GM19395 (cell line): ENCODE results near the gene TIMP3.

Source experiments
- ATAC-seq: cut with Tn5 transposase; IDR thresholded peaks from one replicate; pipeline ENCODE4 v1.9.1; 2021; ENCODE audit warnings: mild to moderate bottlenecking, moderate library complexity; ENCODE audit not compliant: unreplicated experiment

TIMP3 gene

DNA sequence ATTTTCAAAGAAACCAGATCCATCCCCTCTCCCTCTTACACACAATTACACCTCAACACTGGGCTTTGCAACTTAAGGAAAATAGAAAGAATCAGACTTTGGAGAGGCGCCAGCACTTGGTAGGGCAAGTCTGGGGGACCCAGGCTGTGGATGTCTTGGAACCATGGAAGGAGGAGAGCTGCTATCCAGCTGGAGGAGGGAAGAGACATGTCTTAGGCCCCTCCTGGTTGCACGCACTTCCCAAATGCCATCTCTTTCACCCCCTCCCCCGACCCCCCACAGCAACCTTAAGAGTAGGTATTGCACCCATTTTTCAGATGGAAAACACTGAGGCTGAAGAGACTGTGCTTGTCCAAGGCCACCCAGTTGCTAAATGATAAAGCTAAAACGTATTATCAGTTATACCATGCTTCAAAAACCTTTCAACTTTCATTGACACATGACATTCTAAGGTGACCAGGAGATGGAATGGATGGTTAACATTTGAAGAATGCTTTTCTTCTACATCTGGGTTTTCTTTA, 3.9 kb downstream of the TIMP3 start:
- no peak for ATAC-seq

DNA sequence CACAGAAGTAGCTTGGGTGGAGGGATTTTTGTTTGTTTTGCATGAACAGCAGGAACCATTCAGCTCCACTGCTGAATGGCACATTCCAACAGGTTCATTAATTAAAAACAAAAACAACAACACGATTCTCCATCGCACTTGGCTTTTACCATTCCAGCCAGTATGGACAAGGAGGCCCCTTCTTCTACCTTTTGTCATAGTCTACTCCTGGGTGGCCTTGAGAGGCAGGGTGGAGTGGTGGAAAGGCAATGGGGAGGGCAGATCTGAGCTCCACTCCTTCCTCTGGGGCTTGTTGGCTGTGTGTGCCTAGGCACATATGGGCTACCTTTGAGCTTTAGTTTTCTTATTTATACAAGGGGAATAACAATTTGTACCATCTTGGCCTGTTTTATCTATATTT, 4.8 kb downstream of the TIMP3 start:
- no peak for ATAC-seq

DNA sequence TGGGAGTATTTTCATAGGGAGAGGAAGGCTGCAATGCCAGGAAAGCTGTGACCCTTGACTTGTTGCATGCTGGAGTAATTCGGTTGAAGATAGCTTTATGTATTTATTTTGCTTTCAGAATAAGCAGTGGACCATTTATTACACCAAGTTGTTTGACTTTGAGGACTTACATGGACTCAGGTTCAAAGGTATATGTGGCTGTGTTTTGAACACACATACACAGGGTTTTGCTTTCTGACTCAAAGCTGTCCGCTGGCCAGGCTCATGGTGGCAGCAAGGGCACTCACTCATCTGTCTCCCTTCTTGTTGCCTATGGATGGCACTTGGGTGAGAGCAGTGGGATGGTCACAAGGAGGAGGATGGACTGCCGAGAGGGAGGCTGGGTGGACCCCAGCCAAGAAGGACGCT, 6.5 kb downstream of the TIMP3 start:
- ATAC-seq = no peak

DNA sequence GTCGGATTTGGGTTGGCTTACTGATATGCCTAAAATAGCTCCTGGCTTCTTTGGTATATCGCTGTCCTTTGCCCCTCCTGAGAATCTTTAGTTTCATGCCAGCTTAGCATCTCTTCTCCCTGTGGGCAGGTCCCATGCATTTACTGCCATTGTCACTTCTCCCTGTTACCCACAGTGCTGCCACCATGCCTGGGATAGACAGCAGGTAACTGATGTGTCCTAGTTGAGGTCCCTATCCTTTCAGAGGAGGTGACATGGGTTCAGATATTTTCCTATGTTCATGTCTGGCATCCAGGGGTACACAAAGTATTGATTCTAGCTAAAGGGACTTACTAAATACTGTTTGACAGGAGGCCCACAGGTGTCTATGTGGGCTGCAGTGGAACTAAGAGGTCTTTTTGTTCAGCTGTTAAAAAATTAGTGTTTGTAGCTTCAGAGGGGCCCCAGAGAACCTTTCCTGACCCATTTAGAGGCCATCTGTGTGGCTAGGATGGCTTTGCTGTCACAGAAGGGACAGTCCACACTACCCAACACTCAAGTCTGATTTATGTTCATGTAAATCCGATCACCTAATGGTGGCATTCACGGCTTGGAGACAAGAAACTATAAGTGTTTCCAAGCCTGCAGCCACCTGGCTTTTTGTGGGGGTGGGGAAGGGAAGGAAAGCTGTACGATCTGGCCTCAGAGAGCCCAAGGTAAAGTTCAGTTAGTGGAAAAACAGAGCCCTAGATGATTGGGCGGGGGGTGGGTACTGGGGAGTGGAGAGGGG, 8.5 kb downstream of the TIMP3 start:
- ATAC-seq = no peak

DNA sequence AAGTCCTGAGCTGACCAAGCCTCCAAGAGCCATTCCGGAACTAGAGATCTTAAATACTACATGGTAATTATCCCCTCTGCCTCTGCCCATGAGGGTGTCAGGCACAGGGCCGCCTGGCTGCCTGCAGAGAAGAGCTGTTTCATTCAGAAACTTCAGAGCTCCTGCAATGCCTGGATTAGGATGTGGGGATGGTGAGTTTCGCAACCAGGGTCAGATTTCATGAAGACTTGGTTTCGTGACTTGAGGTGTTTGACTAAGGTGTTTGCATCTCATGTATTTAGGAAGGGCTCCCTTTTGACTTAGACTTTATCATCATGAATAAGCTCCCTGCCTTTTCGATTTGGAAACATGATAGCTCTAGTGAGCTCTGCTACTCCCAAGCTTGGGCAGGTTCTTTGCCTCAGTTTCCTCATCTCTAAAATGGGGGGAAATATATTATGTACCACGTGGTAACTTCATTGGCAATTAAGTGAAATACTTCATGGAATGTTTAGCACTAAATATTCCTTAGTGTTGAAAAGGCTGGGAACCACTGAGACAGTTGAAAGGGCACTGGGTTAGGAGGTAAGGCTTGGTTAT, 9.1 kb downstream of the TIMP3 start:
- ATAC-seq = no peak

DNA sequence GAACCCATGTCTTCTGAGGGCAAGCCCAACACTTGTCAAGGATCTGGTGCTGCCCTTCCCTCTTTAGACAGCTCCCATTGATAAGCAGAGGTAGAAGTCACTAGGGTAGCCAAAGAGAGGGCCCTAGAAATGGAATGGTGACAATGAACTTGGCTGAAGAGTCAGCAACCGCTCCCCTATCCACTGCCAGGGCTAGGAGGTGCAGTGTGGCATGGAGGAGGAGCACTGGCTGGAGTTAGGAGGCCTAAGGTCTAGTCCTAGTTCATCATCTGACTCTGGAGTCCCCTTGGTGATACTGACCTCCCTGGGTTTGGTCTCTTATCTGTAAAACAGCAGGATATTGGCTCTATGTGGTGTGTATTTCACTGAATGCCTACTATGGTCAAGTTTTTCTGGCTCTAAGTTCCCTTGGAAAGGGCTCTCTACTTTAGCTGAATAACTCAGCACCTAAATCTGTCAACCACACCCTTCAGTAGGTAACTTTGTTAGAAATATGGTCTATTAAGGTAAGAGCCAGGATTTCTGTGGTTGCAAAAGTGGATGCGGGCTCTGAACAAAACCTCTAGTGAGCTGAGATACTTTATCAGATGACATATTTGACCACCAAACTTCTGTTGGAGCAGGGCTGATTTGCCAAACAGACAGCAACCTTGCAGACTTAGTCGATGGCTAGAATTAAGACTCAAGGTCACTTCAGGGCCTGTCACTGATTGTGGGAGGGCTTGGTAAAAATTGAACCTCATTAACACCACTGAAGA, 10.5 kb downstream of the TIMP3 start:
- ATAC-seq = no peak

DNA sequence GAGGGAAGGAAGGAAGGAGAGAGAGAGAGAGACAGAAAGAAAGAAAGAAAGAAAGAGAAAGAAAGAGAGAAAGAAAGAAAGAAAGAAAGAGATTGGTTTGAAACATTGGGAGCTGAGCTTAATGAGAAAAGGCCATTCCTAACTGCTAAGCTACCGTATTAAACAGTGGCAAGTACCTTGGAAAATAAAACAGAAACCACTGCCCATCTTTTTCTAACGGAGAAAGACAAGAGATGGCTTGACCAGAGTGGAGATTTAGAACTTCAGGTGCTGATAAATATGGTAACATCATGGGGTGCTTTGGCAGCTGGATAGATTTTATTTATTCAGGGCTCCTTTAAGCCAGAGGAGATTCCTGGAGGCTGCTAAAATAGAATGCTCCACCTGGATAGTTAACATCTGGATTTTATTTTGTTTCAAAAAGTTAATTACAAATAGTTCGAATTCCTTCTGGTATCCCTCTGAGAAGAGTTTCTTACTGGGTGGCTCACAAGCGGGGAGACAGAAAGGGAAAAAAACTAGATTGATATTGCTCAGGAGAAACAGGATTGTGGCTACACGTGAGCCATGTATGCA, 12.9 kb downstream of the TIMP3 start:
- ATAC-seq = no peak

DNA sequence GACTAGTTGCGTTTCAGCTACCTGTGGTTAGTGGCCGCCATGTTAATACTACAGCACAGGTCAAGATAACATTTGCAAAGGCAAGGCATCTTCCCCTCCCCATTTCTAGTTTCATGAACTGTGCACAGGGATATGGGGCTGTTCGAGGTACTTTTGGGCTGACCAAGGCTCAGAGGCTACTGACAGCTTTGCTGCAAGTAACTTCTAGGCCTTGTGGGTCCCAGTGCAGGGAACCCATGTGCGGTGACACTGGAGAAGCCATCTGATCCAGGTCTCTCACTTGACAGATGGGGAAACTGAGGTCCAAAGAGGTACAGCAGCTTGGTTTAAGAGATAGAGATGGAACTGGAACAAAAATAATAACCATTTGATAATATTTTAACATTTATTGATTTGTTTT, 13.6 kb downstream of the TIMP3 start:
- ATAC-seq = no peak

DNA sequence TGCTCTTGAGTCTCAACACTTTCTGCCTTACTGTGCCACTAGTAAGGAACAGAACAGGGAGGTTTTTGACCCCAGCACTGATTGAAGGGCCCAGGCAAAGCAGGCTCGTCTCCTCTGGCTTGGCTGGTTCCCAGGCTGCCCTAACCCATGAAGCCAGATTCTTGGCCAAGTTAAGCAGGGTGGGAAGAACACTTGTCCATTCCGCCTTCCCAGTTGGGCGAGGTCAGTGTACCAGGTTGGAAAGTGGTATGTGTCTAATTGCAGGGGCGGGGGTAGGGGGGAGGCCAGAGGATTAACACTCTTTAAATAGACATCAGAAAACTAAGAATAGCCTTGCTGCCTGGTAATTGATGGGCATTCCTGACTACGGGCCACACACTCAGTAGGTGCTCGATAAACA, 14.4 kb downstream of the TIMP3 start:
- ATAC-seq = no peak

DNA sequence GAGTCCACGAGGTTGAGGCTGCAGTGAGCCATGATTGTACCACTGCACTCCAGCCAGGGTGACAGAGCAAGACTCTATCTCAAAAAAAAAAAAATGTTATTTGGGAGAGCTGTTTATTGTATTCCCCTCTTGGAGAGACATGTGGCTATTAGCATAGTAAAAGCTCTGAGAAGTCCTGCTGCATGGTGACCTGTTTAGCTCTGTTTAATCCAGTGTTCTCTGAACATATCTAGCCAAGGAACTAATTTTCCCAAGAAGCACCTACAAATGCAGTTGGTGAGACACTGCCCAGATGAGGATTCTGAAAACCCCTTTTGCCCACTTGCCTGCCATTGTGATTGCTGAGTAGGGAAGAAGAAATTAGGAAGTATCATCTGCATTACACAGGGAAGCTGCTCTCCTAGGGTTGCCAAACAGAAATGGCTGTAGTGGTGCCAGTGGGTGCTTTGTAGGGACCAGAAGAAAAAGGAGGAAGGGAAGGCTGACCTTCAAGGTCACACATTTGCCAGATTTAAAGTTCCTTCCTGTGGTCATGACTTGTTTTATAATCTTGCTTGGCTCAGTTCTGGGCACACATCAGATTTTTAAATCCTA, 15.7 kb downstream of the TIMP3 start:
- ATAC-seq = no peak

DNA sequence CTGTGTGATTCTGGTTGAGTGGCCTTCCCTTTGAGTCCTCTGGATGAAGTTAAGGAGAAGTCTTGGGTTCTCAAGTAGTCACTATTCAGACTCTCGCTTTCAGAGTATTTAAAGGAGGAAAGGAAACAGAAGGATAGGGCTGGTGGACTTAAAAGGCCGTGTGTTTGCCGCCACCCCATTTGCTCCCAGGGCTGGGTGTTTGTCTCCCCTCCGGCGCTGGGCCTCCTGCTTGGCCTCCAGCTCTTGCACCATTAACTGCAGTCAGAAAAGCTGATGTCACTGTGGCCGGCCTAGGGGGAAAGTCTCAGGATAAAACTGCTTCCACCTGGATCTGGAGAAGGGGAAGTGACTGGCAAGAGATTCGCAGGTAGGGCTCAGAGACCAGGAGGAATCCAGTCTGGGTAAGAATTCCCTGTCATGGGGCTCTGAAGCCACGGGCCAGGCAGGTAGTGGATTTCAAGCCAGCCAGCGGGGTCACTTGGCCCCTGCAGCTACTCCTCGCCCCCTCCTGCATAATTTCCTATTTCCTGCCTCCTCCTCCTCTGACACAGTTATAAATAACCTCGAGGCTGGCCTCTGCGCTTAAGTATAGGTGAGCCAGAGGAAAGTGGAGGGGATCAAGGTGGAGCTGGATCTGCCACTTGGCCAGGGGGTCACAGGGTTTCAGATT, 17.1 kb downstream of the TIMP3 start:
- no peak for ATAC-seq

DNA sequence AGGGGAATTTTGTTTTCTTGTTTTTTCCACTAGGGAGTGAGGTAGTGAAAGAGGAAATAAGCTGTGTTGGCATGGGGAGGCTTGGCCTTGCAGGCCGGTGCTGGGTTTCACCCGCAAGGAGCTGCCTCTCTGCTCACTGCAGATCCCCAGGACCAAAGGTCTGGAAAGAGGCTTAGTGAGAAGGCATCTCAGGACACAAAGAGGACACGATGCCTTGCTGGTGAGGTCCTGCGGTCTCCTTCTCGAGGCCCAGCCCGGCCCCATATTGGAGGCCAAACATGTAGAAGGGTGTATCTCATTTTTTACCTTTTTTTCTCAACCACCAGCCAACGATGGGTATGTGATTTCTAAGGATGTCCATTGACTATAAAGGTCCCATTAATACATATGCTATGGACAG, 17.6 kb downstream of the TIMP3 start:
- ATAC-seq = no peak

DNA sequence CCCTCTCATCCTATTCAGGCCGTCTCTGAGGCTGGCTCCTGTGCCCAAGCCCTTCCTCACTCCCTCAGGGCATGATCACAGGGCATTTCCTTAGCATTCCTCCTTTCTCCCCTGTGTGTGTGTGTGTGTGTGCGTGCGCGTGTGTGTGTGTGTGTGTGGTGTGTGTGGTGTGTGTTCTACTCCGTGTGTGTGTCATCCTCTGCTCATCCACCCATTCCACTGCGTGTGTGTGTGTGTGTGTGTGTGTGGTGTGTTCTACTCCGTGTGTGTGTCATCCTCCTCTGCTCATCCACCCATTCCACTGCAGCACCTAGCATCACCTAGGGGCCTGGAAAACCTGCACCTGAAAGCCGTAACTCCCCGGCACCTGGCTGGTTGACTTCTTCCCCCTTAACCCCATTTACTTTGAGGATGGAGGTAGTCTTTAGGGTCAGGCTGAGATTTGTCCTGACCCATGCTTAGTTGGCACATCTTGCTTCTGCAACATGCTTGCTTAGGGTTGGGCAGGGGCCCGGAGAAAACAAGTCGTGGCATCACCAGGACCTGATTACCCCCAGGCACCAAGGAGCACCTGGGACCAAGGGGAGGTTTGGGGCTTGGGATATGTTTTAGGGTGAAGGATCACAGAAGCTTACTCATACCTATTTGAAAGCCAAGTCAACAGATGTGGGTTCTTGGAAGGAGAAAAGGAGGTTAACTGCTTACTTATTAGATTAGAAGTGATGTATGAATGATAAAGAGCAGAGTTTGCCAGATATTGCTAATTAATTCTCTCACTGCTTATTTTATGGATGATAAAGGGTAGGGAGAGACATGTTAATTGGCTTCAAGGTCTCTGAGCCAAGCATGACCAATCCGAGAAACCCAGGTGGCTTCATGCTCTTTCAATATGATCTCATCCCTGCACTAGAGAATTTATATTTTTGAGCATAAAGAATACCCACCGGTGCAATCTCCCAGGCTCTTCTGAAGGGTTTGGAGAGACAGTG, 18.9 kb downstream of the TIMP3 start:
- no peak for ATAC-seq

DNA sequence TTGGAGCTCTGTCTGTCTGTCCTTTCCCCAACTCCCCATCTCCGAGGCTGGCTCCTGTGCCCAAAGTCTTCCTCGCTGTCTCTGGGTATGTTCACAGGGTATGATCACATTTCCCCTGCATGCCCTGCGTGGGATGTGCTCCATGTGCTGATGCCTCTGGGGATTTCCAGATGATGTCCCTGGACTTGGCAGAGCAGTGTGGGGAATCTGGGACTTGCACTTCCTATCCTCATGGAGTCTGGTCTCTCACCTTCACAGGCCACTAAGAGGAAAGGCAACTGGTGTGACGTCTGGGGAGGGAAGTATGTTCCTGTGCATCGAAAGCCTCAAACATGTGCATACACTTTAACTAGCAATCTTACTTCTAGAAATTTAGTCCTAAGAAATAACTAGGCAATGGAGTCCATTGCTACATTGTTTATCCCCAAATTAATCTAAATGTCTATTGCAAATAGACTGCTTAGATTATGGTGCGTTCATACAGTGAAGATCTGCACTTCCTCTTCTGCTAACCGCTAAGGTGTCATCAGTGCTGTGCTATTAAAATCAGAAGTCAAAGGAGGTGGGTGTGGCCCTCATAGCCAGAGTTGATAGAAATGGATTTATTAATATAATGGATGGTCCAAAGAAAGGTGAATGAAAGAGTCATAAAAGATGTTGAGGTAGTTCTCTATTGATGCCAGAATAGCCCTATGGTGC, 20.8 kb downstream of the TIMP3 start:
- ATAC-seq = no peak

DNA sequence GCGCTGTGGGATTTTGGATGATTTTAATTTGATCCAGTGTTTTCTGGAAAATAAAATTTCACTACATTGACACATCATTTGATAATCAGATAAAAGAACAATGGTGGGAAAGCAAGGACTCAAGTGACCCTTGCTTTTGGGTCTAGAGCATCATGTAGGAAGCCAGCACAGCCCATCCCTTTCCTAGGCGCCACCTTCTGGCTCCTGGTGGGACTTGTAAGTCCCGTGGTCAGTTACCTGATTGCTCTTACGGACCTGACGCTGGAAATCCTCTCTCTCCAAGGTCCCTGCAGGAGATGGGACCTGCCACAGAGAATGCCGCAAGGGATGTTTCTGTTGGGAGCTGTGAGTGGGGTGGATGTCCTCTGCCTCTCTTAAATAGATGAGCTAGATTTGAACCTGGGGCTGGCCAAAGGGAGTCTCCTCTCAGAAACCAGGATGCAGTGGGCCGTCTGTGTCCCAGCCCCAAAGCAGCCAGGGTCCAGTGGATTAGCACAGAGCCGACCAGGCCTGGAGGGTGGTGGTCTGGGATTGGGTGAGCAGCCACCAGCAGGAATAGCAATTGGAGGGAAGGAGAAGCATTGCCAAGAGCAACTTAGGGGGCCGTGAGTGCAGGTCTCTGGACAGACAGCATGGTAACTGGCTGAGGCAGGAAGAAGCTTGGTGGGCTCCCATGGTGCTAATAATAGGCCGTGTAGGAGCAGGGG, 21.7 kb downstream of the TIMP3 start:
- ATAC-seq = no peak

DNA sequence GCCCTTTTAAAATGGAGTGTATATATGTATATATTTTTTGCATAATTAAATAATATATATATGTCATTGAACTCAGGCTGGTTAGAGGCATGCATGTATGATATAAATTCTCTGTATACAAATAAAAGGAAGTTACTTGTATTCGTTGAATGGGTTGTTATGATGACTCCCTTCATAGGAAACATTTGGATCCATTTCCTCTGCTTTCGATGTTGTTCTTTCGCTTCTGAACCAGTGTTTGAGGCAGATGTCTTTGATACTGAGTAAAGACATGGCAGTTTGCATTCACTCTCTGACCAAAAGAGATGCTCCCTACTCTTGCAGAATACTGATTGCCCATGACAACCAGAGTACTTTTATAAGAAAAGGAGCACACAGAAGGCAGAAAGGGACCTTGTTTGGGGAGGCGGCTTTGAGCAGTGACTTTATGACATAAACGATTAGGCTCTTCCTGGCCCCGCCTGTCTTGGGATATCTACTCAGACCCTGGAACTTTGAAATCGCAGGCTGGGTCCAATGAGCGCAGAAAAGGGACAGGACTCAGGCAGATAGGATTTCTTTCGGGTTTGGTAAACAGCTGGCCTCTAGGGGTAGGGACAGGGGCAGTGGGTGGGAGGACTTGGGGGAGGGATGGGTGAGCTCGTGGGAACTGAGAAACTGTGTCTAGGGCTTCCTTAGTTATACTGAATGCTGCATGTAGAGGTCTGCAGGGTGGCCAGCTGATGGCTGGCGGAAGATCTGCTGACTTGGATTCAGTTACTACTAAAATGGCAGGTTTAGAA, 23.2 kb downstream of the TIMP3 start:
- no peak for ATAC-seq

DNA sequence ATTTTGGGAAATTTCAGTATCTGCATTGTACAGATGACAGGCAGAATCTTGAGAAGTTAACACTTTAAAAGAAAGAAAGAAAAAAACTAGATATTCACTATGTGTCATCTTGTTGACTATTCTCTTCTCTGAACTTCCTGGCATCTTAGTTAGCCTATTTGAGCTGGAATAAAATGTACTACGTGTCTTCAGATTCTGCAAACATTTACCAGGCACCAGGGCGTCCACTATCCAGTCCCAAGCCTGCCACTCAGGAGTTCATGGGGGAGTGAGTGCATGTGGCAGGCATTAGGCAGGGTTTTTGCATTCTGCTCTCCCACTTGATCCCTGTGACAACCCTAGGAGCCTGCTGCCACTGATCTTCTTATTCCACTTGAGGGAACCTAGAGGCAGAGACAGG, 25.0 kb downstream of the TIMP3 start:
- ATAC-seq = no peak
